ENCODE results near the gene L3MBTL4.
"Not testable (repeated sequence)": the region's sequence is repeated elsewhere in the genome, so short reads cannot be mapped to it uniquely, and the experiment has no call there.

DNA sequence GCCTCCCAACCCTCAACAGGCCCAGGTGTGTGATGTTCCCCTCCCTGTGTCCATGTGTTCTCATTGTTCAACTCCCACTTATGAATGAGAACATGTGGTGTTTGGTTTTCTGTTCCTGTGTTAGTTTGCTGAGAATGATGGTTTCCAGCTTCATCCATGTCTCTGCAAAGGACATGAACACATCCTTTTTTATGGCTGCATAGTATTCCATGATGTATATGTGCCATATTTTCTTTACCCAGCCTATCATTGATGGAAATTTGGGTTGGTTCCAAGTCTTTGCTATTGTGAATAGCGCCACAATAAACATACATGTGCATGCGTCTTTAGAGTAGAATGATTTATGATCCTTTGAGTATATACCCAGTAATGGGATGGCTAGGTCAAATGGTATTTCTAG, 37.2 kb downstream of the L3MBTL4 start:
- TF ChIP-seq, protein P1, sequence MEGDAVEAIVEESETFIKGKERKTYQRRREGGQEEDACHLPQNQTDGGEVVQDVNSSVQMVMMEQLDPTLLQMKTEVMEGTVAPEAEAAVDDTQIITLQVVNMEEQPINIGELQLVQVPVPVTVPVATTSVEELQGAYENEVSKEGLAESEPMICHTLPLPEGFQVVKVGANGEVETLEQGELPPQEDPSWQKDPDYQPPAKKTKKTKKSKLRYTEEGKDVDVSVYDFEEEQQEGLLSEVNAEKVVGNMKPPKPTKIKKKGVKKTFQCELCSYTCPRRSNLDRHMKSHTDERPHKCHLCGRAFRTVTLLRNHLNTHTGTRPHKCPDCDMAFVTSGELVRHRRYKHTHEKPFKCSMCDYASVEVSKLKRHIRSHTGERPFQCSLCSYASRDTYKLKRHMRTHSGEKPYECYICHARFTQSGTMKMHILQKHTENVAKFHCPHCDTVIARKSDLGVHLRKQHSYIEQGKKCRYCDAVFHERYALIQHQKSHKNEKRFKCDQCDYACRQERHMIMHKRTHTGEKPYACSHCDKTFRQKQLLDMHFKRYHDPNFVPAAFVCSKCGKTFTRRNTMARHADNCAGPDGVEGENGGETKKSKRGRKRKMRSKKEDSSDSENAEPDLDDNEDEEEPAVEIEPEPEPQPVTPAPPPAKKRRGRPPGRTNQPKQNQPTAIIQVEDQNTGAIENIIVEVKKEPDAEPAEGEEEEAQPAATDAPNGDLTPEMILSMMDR (IDR thresholded peaks at IDR 0.05) = not testable (repeated sequence)
- not testable (repeated sequence) for TF ChIP-seq POLR2A (IDR thresholded peaks at IDR 0.05)
